ENCODE data around the gene LAPTM5. TPM values are rescaled to one million over a fixed set of nuclear protein-coding genes. Genes with fewer than 3 reads are reported as not detected.

LAPTM5 gene
- total RNA-seq, 1 donor from 2014 or later, result 0.77 TPM

- H4K20me1 ChIP-seq (ENCODE audit: insufficient read depth, low read length), result no peaks in the 10 kb centered on the region
- no peaks in the 10 kb centered on the region for H3K79me2 ChIP-seq (ENCODE audit: insufficient read depth, low read length)
- H3K9me3 ChIP-seq (ENCODE audit: insufficient read depth, low read depth, low read length), result no peaks in the 10 kb centered on the region
- DNase-seq (ENCODE audit: low read depth), result no peak
- no peak overlapping the region for H3K4me3 ChIP-seq (ENCODE audit: insufficient read depth, low read depth, low read length)
- no peak overlapping the region for H2AFZ ChIP-seq (ENCODE audit: low read depth, low read length)
- no peak overlapping the region for H3K4me2 ChIP-seq (ENCODE audit: low read length)
- H3K27ac ChIP-seq (ENCODE audit: low read depth, low read length), result no peak overlapping the region
- peaks cover 2% of the 10 kb centered on the region for H3K4me1 Mint-ChIP-seq (ENCODE audit: low read depth, unreplicated experiment)
- H3K9ac ChIP-seq (ENCODE audit: low read length), result no peak overlapping the region
- peaks cover 9% of the 10 kb centered on the region for H3K4me1 ChIP-seq (ENCODE audit: insufficient read depth, low read length)
- H3K27me3 ChIP-seq (ENCODE audit: insufficient read depth, low read length), result peaks cover 3% of the 10 kb centered on the region
- no peak overlapping the region for H3K4me3 Mint-ChIP-seq (ENCODE audit: unreplicated experiment)
- peaks cover 37% of the 10 kb centered on the region for H3K27me3 Mint-ChIP-seq (ENCODE audit: low read depth, unreplicated experiment)
- TF ChIP-seq EZH2 (IDR thresholded peaks at IDR 0.05; ENCODE audit: insufficient read depth, low read length), result no peak
- TF ChIP-seq CTCF (IDR thresholded peaks at IDR 0.05; ENCODE audit: insufficient read depth, low read depth, low read length), result no peak
- no peaks in the 10 kb centered on the region for H3K36me3 Mint-ChIP-seq (ENCODE audit: low read depth, unreplicated experiment)
- no peak for FAIRE-seq
- no peak overlapping the region for H3K27ac Mint-ChIP-seq (ENCODE audit: unreplicated experiment)
- H3K9me3 Mint-ChIP-seq (ENCODE audit: unreplicated experiment), result no peaks in the 10 kb centered on the region
- no peaks in the 10 kb centered on the region for H3K36me3 ChIP-seq (ENCODE audit: insufficient read depth, low read length)
These were observed 25.8 kb upstream of the LAPTM5 start for GRCh38 chr1:30783256-30783915.

- Mint-ChIP-seq H3K27me3 (ENCODE audit: low read depth, unreplicated experiment) (peaks cover 33% of the 10 kb centered on the region), H3K9me3 (ENCODE audit: unreplicated experiment) (no peaks in the 10 kb centered on the region), H3K27ac (ENCODE audit: unreplicated experiment) (no peak overlapping the region), H3K36me3 (ENCODE audit: low read depth, unreplicated experiment) (no peaks in the 10 kb centered on the region), H3K4me3 (ENCODE audit: unreplicated experiment) (no peak overlapping the region), H3K4me1 (ENCODE audit: low read depth, unreplicated experiment) (peaks cover 2% of the 10 kb centered on the region)
- Histone ChIP-seq H3K27ac (ENCODE audit: low read depth, low read length) (no peak overlapping the region), H3K9ac (ENCODE audit: low read length) (peak overlapping the region; percentile 43), H3K36me3 (ENCODE audit: insufficient read depth, low read length) (no peaks in the 10 kb centered on the region), H3K4me1 (ENCODE audit: insufficient read depth, low read length) (peaks cover 13% of the 10 kb centered on the region), H3K9me3 (ENCODE audit: insufficient read depth, low read depth, low read length) (no peaks in the 10 kb centered on the region), H2AFZ (ENCODE audit: low read depth, low read length) (peak overlapping the region; percentile 83), H3K4me2 (ENCODE audit: low read length) (peak overlapping the region; percentile 64), H3K79me2 (ENCODE audit: insufficient read depth, low read length) (no peaks in the 10 kb centered on the region), H3K4me3 (ENCODE audit: insufficient read depth, low read depth, low read length) (no peak overlapping the region), H3K27me3 (ENCODE audit: insufficient read depth, low read length) (peaks cover 3% of the 10 kb centered on the region), H4K20me1 (ENCODE audit: insufficient read depth, low read length) (no peaks in the 10 kb centered on the region)
- DNase-seq (ENCODE audit: low read depth), result no peak
- FAIRE-seq, result no peak
- TF ChIP-seq EZH2 (IDR thresholded peaks at IDR 0.05; ENCODE audit: insufficient read depth, low read length) (no peak), CTCF (IDR thresholded peaks at IDR 0.05; ENCODE audit: insufficient read depth, low read depth, low read length) (peak; percentile 44)
These were observed 25.0 kb upstream of the LAPTM5 start for GRCh38 chr1:30782361-30783255.
